GM19193 (cell line): ENCODE data around the gene TTC33.

Source experiments
- POLR2A ChIP-seq: IDR thresholded peaks from 4 replicates; pipeline ENCODE4 v1.6.1; 2011; ENCODE audit not compliant: insufficient read depth, insufficient read length; ENCODE audit errors: extremely low read depth

Gene TTC33

DNA sequence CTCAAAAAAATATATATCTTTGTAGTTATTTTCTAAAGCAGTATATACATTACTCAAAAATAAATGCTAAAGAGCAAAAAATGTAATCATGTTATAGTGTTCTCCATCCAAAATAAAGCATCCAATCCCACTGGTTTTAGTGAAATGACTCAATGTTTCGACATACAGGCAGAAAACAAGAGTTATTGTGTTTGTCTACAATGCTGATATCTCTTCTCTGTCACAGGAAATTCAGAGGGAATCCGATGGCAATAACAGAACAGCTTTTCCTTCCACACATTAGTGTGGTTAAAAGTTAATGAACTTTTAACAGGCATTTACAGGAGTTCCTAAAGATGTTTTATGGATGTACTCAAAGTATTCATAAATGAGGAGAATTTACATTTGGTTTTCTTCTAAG lies 12.0 kb downstream of the TTC33 start:
- no peak for TF ChIP-seq POLR2A

DNA sequence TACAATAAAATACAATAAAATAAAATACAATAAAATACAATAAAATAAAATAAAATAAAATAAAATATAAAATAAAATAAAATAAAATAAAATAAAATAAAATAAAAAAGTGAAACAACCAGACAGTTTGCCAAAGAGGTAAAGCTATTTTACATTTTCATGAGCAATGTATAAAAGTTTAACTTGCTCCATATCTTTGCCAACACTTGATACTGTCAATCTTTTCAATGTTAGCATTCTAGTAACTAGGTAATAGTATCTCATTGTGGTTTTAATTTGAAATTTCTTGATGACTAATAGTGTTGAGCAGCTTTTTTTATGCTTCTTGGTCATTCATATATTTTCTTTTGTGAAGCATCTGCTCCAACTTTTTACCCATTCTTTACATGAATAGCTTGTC lies 17.3 kb downstream of the TTC33 start:
- no peak for TF ChIP-seq POLR2A

DNA sequence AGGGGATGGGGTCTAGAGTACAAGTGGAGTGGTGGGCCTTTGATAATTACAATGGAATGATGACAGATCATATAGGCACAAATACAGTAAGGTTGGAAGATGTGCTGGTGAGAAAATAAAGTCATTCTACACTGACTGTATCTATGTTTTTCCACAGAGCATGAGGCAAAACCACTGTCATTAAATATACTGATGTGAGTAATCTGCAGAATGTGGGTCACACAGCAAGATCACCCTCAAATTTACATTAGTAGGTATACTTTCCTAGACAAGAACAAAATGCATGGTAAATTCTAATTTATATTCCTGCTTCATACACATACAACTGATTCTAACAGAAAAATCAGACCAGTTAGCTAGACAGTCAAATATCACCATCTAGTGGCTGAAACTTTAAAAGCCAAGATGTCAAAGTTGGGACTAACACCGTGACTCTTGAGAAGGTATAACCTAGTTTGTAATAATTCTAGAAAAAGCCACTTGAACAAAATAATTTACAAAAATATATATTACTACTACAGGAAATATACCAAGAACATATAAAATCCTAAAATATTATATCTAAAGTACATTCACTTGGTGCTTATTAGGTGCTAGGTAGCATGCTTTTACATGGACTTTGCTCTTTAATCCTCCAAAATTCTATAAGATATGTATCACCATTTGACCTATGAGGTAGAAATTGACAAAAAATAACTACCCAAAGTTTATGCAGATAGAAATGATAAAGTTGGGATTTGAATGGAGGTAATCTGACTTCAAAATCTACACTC lies 19.5 kb downstream of the TTC33 start:
- TF ChIP-seq POLR2A: no peak

DNA sequence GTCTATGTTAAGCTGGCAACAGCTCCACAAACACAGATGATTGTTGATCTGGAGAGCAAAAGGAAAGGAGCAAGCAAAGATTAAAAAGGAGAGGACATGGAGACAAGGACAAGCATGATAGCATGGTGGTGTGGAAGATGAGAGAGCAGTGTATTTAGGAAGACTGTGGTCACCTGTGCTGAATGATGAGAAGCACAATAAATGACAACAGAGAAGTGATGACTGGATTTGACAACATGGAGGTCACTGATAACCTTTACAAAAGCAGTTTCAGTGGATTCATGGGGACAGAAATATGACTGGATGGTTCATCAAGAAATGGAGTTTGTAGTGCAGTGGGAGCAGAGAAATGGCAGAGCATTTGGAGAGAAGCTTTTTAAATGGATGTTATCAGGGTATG lies 20.2 kb downstream of the TTC33 start:
- no peak for TF ChIP-seq POLR2A

DNA sequence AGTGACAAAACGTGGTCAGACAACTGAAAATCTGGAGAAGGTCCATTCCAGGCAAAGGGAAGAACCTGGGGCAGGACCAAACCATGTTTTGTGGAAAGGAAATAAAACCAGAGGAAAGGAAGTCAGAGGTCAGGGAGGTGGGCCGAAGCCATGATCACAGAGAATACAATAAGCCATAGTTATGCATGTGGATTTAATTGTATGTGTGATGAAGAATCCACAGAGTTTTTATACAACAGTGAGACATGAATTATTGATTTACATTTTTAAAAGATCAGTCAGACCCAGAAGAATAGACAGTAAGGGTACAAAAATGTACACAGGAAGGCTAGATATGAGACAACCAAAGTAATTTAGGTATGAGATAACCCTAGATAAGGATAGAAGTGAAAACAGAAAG lies 20.8 kb downstream of the TTC33 start:
- no peak for TF ChIP-seq POLR2A

DNA sequence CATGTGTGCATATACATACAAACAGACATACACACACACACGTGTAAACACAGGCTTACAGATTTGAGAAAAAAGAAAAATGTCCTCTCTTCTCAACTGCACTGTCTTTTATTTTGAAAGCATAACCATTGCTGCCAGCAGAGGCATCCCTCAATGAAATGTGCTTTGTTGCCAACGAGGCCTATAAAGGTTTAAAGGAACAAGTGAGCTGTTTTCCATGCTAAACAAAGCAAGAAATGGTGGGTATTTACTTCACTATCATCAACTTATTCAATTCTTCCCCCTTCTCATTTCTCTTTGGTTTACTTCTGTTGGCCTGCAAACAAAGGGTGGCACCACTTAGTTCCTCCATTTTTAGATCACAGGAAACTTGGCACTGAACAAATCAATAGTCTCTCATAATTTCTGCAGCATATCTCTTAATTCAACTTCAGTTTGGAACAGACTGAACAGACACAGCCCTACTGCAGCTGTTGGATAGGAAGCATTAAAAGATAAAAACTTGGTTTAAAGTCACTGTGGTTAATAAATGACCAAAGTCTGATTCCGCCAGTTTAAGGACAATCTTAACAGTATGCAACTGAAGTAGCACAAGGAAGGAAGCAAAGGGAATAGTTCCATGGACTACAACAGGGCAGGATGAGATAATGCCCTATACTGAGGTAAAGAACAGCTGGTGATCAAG lies 21.7 kb downstream of the TTC33 start:
- no peak for TF ChIP-seq POLR2A

DNA sequence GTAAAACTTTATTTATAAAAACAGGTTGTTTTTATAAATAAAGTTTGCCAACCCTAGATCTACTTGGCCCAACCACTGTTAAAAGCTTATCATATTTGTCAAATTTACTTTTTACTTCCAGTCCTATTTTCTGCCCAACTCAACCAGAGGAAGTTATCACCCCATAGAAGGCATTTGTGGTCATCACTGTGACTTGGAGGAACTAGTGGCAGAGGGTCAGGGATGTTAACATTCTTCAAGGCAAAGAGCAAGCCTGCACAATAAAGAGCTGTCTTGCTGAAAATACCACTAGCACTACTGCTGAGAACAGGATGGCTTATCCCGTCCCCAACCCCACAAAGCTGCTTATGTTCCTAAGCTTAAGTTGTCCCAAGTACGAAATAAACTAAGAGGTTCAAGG lies 22.3 kb downstream of the TTC33 start:
- TF ChIP-seq POLR2A: no peak

DNA sequence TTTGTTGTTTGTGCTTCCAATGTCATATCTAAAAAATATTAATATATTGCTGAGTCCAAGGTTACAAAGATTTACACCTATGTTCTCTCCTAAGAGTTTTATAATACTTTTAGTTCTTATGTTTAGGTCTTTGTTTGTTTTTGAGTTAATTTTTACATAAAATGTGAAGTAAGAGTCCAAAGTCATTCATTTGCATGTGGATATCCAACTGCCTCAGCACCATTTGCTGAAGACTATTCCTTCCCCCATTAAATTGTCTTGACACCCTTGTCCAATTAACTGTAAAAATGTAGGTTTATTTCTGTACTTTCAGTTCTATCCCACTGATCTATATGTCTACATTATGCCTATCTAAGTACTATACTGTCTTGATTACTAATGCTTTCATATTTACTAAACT lies 35.7 kb downstream of the TTC33 start:
- no peak for TF ChIP-seq POLR2A

DNA sequence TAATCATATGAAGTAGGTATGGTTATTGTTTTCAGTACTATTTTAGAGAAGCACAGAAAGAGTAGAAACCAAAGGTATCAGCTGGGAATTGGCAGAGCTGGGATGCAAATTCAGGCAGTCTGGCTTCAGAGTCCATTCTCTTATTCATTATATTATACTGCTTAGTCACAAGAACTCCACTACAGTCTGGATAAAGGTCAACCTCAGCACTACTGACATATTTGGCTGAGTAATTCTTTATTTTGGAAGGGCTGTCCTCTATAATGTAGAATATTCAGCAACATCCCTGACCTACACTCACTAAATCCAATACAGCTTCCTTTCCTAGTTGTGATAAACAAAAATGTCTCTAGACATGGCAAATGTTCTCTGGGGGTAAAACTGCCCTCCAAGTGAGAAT lies 38.5 kb downstream of the TTC33 start:
- TF ChIP-seq POLR2A: no peak

DNA sequence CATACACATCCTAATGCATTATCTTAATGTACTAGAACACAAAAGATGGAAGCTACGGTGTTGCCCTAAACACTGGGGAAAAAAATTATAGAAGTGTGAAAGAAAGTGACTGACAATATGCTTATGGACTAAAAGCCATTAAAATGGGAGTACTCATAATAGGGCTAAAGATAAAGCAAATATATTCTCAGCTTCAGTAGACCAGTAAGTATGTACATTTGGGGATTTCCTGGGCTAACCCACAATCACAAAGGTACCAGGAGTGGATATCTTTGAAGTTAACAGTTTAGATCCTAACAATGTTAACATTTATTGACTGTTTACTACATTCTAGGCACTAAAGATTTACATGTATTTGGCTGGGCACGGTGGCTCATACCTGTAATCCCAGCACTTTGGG lies 39.2 kb downstream of the TTC33 start:
- no peak for TF ChIP-seq POLR2A

DNA sequence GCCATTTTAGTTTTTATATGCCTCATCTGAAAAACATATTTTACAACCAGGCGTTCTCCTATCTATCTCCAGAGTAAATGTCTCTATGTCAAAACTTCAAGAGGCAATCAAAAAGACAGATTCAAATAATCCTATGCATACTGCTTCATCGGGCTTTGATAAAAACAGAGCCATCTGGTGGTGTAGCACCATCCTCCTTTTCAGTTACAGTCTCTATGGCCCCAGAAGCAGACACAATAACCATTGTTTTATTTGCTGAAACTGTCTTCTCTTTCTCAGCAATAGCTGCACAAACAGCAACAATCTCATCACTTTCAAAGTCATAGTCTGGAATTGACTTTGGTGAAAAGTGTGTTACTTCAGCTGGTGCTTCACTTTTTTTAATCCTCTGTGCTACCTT lies 39.8 kb downstream of the TTC33 start:
- TF ChIP-seq POLR2A: no peak

DNA sequence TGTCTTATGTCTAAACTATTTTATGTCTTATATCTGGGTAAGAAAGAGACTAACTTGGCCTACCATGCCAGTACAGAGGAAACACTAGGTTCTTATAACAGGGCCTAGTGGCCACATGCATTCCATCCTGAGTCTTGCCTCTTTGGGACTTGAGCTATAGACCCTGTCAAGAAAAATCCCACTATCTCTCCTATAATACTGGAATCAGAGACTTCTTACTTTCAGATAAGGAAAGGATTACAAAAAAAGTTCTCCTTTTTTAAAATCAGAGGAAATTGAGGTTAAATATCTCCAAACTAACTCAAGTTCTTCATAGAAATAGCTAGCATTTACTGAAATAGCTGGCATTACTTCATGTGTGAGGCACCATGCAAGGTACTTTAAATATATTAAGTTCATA lies 41.8 kb downstream of the TTC33 start:
- no peak for TF ChIP-seq POLR2A

DNA sequence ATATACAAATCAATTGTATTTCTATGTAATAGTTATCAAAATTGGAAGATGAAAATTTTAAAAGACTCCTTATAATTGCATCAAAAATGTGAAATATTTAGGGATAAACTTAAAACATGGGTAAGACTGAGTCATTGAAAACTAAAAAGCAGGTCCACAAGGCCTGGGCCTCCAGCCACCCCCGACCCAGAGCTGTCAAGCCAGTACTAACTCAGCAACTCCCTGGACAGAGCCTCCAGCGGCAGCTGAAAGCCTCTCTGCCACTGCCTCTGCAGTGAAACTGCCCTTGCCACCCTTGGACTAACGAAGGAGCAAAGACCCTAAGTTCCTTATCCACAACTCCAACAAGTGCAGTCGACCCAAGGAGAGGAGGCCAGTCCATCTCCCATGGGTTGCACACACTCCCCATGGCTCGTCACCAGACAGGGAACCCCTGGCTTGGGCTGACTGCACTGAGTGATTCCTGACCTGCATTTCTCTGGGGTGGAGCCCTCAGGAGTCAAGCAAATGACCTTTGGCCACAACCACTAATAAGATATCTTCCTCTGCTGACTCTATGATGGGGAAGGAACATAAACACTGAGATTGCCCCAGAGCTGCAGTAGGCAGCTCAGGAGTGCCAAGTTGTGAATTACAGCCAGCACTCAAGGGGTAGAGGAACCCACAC lies 55.5 kb downstream of the TTC33 start:
- no peak for TF ChIP-seq POLR2A

DNA sequence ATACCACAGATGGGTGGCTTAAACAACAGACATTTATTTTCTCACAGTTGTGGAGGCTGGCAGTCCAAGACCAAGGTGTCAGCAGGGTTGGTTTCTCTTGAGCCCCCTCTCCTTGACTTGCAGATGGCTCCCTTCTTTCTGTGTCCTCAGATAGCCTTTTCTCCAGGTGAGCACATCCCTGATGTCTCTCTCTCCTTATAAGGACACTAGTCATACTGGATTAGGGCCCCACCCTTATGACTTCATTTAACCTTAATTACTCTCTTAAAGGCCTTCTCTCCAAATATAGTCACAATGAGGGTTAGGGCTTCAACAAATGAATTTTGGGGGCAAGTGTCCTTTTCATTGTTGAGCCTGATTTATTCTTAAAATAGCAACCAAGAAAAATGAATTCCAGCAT lies 61.3 kb downstream of the TTC33 start:
- no peak for TF ChIP-seq POLR2A

DNA sequence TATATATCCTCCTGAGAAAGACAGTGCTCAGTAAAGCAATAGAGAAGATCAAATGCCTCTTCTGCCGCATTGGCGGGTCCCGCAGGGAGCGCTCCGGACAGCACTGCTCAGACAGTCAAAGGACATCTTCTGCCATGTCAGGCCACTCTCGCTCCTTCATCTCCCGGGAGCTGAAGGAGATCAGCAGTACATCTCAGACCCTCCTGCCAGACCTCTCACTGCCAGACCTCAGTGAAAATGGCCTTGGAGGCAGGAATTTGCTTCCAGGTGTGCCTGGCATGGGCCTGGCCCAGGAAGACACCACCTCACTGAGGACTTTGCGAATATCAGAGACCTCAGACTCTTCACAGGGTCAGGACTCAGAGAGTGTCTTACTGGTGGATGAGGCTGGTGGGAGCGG lies 63.9 kb downstream of the TTC33 start:
- TF ChIP-seq POLR2A: no peak

DNA sequence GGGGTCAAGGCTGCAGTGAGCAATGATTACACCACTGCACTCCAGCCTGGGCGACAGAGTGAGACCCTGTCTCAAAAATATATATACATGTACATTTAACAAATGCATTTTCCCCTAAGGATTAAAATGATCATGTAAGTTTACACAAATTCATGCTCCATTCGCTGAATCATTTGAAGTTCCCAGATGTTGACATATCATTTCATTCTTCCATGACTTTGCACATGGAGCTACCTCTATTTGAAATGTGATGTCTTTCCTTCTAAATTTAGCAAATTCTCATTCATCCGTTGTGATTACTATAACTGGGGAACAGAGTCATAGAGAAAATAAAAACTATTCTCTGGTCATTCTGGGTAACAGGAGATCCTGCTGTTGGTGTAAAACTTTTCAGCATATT lies 65.5 kb downstream of the TTC33 start:
- no peak for TF ChIP-seq POLR2A
